Gastrocnemius medialis (tissue), 4 donors: Measurements from ENCODE around the gene SIRT6.

Experiments
- CTCF ChIP-seq, 5 experiments: fragments of 450-650 bp in 3 of 5; fragments of 200-600 bp in 2 of 5; sonication (generic) in 2 of 5; IDR thresholded peaks in 4 of 5; conservative IDR thresholded peaks in 1 of 5; 1 replicate in 4 of 5; 2 replicates in 1 of 5; pipeline ENCODE4 v1.5.1; 2016 to 2019; ENCODE audit warnings: antibody characterized with exemption in 5 of 5, mild to moderate bottlenecking in 3 of 5, moderate library complexity in 3 of 5
- POLR2A ChIP-seq, 2 donors: fragments of 450-650 bp; IDR thresholded peaks; one replicate each; pipeline ENCODE4 v1.6.1; 2017; ENCODE audit warnings: antibody characterized with exemption in 2 of 2, mild to moderate bottlenecking in 2 of 2, moderate library complexity in 2 of 2

- TF ChIP-seq CTCF (IDR thresholded peaks at IDR 0.05 in 4 of 5, conservative IDR thresholded peaks at IDR 0.05 in 1 of 5), result no peak
- TF ChIP-seq POLR2A (IDR thresholded peaks at IDR 0.05), result no peak
These were observed 17.4 kb upstream of the SIRT6 start for GRCh38 chr19:4199699-4200293.
